Vagina (tissue), 2 donors: ENCODE data around the gene FMNL2. TPM values are rescaled to one million over a fixed set of nuclear protein-coding genes. Genes with fewer than 3 reads are reported as not detected.

Experiments
- DNase-seq, 2 donors: peaks; one replicate each; pipeline ENCODE4 v3.0.0-alpha.2; 2017; ENCODE audit errors: extremely low spot score in 2 of 2
- H3K27ac ChIP-seq: fragments of 200-600 bp; sonication (generic); one replicate; pipeline ENCODE4 v1.5.1; 2019
- H3K27me3 ChIP-seq: fragments of 200-600 bp; sonication (generic); one replicate; pipeline ENCODE4 v1.5.1; 2019
- H3K36me3 ChIP-seq, 2 donors: fragments of 200-600 bp; sonication (generic); one replicate each; pipeline ENCODE4 v1.5.1; 2017 to 2019
- H3K4me1 ChIP-seq: fragments of 200-600 bp; sonication (generic); one replicate; pipeline ENCODE4 v1.5.1; 2019
- H3K4me3 ChIP-seq, 2 donors: fragments of 200-600 bp; sonication (generic); 1 replicate in 1 of 2; 2 replicates in 1 of 2; pipeline ENCODE4 v1.5.1; 2016 to 2019
- H3K9me3 ChIP-seq: fragments of 200-600 bp; sonication (generic); one replicate; pipeline ENCODE4 v1.5.1; 2019
- CTCF ChIP-seq, 3 experiments: fragments of 450-650 bp in 2 of 3; fragments of 200-600 bp in 1 of 3; sonication (generic) in 1 of 3; IDR thresholded peaks; one replicate each; pipeline ENCODE4 v1.5.1; 2017 to 2019; ENCODE audit warnings: antibody characterized with exemption in 3 of 3, mild to moderate bottlenecking in 2 of 3, moderate library complexity in 2 of 3
- POLR2A ChIP-seq, 2 donors: fragments of 450-650 bp; IDR thresholded peaks; one replicate each; pipeline ENCODE4 v1.6.1; 2017; ENCODE audit warnings: antibody characterized with exemption in 2 of 2, mild to moderate bottlenecking in 2 of 2, moderate library complexity in 2 of 2
- POLR2AphosphoS5 ChIP-seq, 2 donors: sonication (generic); formaldehyde crosslinking; IDR thresholded peaks; one replicate each; pipeline ENCODE4 v1.9.0; 2017; ENCODE audit warnings: antibody characterized with exemption in 2 of 2, mild to moderate bottlenecking in 2 of 2, low read depth in 1 of 2; ENCODE audit not compliant: insufficient read depth in 1 of 2
- intact Hi-C: fragments of 100-400 bp; cut with DNase I; formaldehyde crosslinking; loops from one replicate; pipeline ENCODE4 v1.15.1; 2023
- total RNA-seq: library from RNA; depleted of rRNA; stranded (reverse); fragments of >200 nt; gene quantifications from one replicate; pipeline ENCODE4 v1.2.3, GENCODE V29; 2016

FMNL2 gene
- total RNA-seq, 1 donor from 2014 or later = 35.4 TPM

GRCh38 chr2:152496371-152496770 is 161.4 kb downstream of the FMNL2 start:
- TF ChIP-seq POLR2AphosphoS5 (IDR thresholded peaks at IDR 0.05; ENCODE audit: insufficient read depth in 1 of 2, low read depth in 1 of 2) = no peak
- no peak for TF ChIP-seq POLR2A (IDR thresholded peaks at IDR 0.05)
- TF ChIP-seq CTCF (IDR thresholded peaks at IDR 0.05) = no peak
- Histone ChIP-seq H3K4me3 (no peak overlapping the region), H3K36me3 (no peaks in the 10 kb centered on the region), H3K4me1 (peaks cover 27% of the 10 kb centered on the region), H3K9me3 (no peaks in the 10 kb centered on the region), H3K27ac (no peak overlapping the region), H3K27me3 (no peaks in the 10 kb centered on the region)
- no peak for DNase-seq
- intact Hi-C loops = no loop called here

DNA sequence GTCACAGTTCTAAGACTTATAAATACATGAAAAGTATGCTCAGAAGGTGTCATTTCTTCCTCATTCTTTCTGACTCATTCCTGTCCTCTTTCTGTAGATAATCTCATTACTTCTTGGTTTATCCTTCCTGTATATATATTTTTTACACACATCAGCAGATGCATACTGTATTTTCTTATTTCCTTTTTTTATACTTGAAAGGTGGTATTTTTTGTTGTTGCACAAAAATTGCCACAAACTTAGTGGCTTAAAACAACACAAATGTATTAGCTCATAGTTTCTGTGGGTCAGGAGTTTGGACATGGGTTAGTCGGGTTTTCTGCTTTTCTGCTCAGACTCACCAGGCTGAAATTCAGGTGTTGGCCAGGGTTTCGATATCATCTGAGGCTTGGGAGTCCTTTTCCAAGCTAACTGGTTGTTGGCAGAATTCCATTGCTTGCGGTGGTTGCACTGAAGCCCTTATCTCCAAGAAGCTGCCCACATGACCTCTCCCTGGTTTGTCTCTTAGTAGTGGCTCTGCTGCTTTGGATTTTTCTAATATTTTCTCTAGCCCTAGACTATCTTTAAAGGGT is 162.6 kb downstream of the FMNL2 start:
- intact Hi-C loops = no loop called here
- Histone ChIP-seq H3K9me3 (no peaks in the 10 kb centered on the region), H3K36me3 (no peaks in the 10 kb centered on the region), H3K27ac (no peak overlapping the region), H3K4me1 (peaks cover 23% of the 10 kb centered on the region), H3K27me3 (no peaks in the 10 kb centered on the region), H3K4me3 (no peak overlapping the region)
- no peak for DNase-seq
- TF ChIP-seq POLR2AphosphoS5 (IDR thresholded peaks at IDR 0.05; ENCODE audit: insufficient read depth in 1 of 2, low read depth in 1 of 2) (no peak), CTCF (IDR thresholded peaks at IDR 0.05) (no peak), POLR2A (IDR thresholded peaks at IDR 0.05) (no peak)

DNA sequence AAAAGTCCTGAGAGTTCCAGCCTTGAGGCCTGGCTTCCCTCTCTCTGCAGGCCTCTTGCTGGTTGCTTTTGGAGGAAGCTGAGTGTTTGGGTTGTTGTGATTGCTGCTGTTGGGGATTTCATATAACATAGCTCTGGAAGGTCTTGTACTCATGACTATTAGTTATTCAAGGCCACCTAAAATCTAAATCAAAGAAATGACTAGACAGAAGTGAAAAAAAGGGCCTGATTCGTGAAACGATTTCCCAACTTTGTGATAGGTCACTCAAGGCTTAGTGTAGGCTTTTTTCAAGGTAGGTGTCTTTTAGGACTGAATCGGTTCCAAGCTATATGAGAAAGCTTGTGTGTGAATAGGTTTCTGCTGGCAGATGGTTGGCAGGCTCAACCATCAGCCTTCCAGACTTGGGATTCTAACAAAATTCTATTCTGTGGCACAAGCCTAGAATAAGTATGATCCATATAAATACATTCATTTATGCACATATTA is 164.4 kb downstream of the FMNL2 start:
- intact Hi-C loops = no loop called here
- no peak overlapping the region for H3K4me3 ChIP-seq

GRCh38 chr2:152499896-152500735 is 165.1 kb downstream of the FMNL2 start:
- H3K27ac ChIP-seq = peak overlapping the region; percentile 23
- no peak overlapping the region for H3K4me3 ChIP-seq
- H3K9me3 ChIP-seq = no peaks in the 10 kb centered on the region
- peaks cover 23% of the 10 kb centered on the region for H3K4me1 ChIP-seq
- H3K36me3 ChIP-seq = no peaks in the 10 kb centered on the region
- no peaks in the 10 kb centered on the region for H3K27me3 ChIP-seq
- TF ChIP-seq CTCF (IDR thresholded peaks at IDR 0.05) (no peak), POLR2A (IDR thresholded peaks at IDR 0.05) (no peak), POLR2AphosphoS5 (IDR thresholded peaks at IDR 0.05; ENCODE audit: insufficient read depth in 1 of 2, low read depth in 1 of 2) (peak in 1 of 2 donors; percentile 49)
- no peak for DNase-seq
- intact Hi-C loops = no loop called here

More for the DNA sequence above, 164.4 kb downstream of the FMNL2 start:
- peak overlapping the region; percentile 23 for H3K27ac ChIP-seq
- no peaks in the 10 kb centered on the region for H3K9me3 ChIP-seq
- H3K36me3 ChIP-seq = no peaks in the 10 kb centered on the region
- no peak for DNase-seq
- no peak for TF ChIP-seq POLR2A (IDR thresholded peaks at IDR 0.05)
- TF ChIP-seq CTCF (IDR thresholded peaks at IDR 0.05) = no peak
- H3K4me1 ChIP-seq = peaks cover 23% of the 10 kb centered on the region
- H3K27me3 ChIP-seq = no peaks in the 10 kb centered on the region

- Histone ChIP-seq H3K36me3 (no peaks in the 10 kb centered on the region), H3K9me3 (no peaks in the 10 kb centered on the region), H3K4me3 (no peak overlapping the region), H3K27me3 (no peaks in the 10 kb centered on the region), H3K27ac (no peak overlapping the region), H3K4me1 (peaks cover 23% of the 10 kb centered on the region)
- TF ChIP-seq POLR2AphosphoS5 (IDR thresholded peaks at IDR 0.05; ENCODE audit: insufficient read depth in 1 of 2, low read depth in 1 of 2) (no peak), POLR2A (IDR thresholded peaks at IDR 0.05) (no peak), CTCF (IDR thresholded peaks at IDR 0.05) (no peak)
- DNase-seq = no peak
- intact Hi-C loops = no loop called here
Observed at GRCh38 chr2:152500772-152501171, 165.8 kb downstream of the FMNL2 start.
